GM12878 (cell line): ENCODE measurements around the gene PROX2. TPM values are rescaled to one million over a fixed set of nuclear protein-coding genes. Genes with fewer than 3 reads are reported as not detected.

Source experiments
- ATAC-seq: fragments of 200-7000 bp; cut with Tn5 transposase; 3 replicates; pipeline ENCODE4 v1.9.1; 2020; ENCODE audit warnings: mild to moderate bottlenecking, moderate library complexity
- BruUV-seq: library from RNA; stranded (reverse); fragments of 400-500 nt; replicated peaks from 2 replicates; lab custom pipeline; 2021; lab: Mats Ljungman, UMichigan
- CTCF ChIA-PET: fragments of 300-600 bp; sonication (Branson Sonifier 250); formaldehyde crosslinking; extraction: SDS; loops from one replicate; lab custom pipeline; 2021; ENCODE audit warnings: inconsistent platforms; lab: Yijun Ruan, JAX
- POLR2A ChIA-PET: fragments of 350-600 bp; formaldehyde crosslinking; extraction: SDS; loops from one replicate; lab custom pipeline; 2021; ENCODE audit warnings: inconsistent platforms; lab: Charles Lee
- RAD21 ChIA-PET: fragments of 300-600 bp; sonication (Branson Sonifier 250); formaldehyde crosslinking; loops from one replicate; lab custom pipeline; 2023; ENCODE audit warnings: antibody characterized with exemption; ENCODE audit not compliant: unreplicated experiment; lab: Charles Lee
- SMC1A ChIA-PET: fragments of 300-600 bp; sonication (Branson Sonifier 250); formaldehyde crosslinking; loops from one replicate; lab custom pipeline; 2023; ENCODE audit not compliant: unreplicated experiment, uncharacterized antibody; lab: Charles Lee
- DNase-seq: peaks from one replicate; pipeline ENCODE4 v3.0.0-alpha.2; 2011; ENCODE audit warnings: low read depth, low spot score
- FAIRE-seq: peaks from 3 replicates; lab custom pipeline; 2011; peaks lifted over from hg19 to GRCh38; lab: Jason Lieb, UNC
- H2AFZ ChIP-seq: 2 replicates; pipeline ENCODE4 v1.6.0; 2011; ENCODE audit warnings: low read depth, low read length, control low read depth; ENCODE audit not compliant: control insufficient read depth
- H3K27ac ChIP-seq: 2 replicates; pipeline ENCODE4 v1.5.1; 2011; ENCODE audit warnings: control low read depth; ENCODE audit not compliant: control insufficient read depth, insufficient read depth
- H3K27me3 ChIP-seq, 2 experiments: replicated peaks in 1 of 2; 2 replicates each; pipeline versions ENCODE4 v1.6.0 to v1.6.1; 2011; ENCODE audit warnings: low read length in 1 of 2; ENCODE audit not compliant: control insufficient read depth in 2 of 2, insufficient read depth in 2 of 2
- H3K36me3 ChIP-seq, 2 experiments: 2 replicates each; pipeline ENCODE4 v1.5.1; 2011; ENCODE audit warnings: low read length in 1 of 2; ENCODE audit not compliant: control insufficient read depth in 2 of 2, insufficient read depth in 2 of 2
- H3K4me1 ChIP-seq: 2 replicates; pipeline ENCODE4 v1.6.1; 2011; ENCODE audit warnings: mild to moderate bottlenecking, low read length, moderate library complexity, mixed read lengths; ENCODE audit not compliant: control insufficient read depth, insufficient read depth
- H3K4me2 ChIP-seq: 2 replicates; pipeline ENCODE4 v1.6.0; 2011; ENCODE audit warnings: control low read depth; ENCODE audit not compliant: control insufficient read depth, insufficient read depth
- H3K4me3 ChIP-seq: fragments of 200-600 bp; sonication (generic); 2 replicates; pipeline ENCODE4 v1.5.1; 2016
- H3K79me2 ChIP-seq: 2 replicates; pipeline ENCODE4 v1.6.0; 2011; ENCODE audit warnings: low read length; ENCODE audit not compliant: control insufficient read depth, insufficient read depth
- H3K9ac ChIP-seq: 2 replicates; pipeline ENCODE4 v1.8.0; 2011; ENCODE audit warnings: low read length, control low read depth, mixed read lengths; ENCODE audit not compliant: control insufficient read depth, insufficient read depth
- H3K9me3 ChIP-seq: replicated peaks from 3 replicates; pipeline ENCODE4 v1.5.1; 2011; ENCODE audit warnings: mild to moderate bottlenecking, low read length; ENCODE audit not compliant: control insufficient read depth, insufficient read depth
- H4K20me1 ChIP-seq: 2 replicates; pipeline ENCODE4 v1.6.0; 2011; ENCODE audit not compliant: control insufficient read depth, insufficient read depth
- BHLHE40 ChIP-seq, 2 experiments: fragments of 450-650 bp in 1 of 2; IDR thresholded peaks; 2 replicates each; pipeline ENCODE4 v1.6.1; 2011 to 2017; ENCODE audit warnings: low read depth in 2 of 2, borderline replicate concordance in 1 of 2, improper control_type of control experiment in 1 of 2, low read length in 1 of 2, mild to moderate bottlenecking in 1 of 2
- EP300 ChIP-seq, 2 experiments: fragments of 150-350 bp in 1 of 2; IDR thresholded peaks; 2 replicates each; pipeline ENCODE4 v1.6.1; 2011 to 2012; ENCODE audit warnings: low read depth in 2 of 2, low read length in 2 of 2, borderline replicate concordance in 1 of 2, improper control_type of control experiment in 1 of 2, inconsistent platforms in 1 of 2; ENCODE audit not compliant: control insufficient read depth in 1 of 2
- IRF4 ChIP-seq: IDR thresholded peaks from 2 replicates; pipeline ENCODE4 v1.6.1; 2011; ENCODE audit warnings: low read depth, low read length
- MXI1 ChIP-seq: fragments of 150-350 bp; IDR thresholded peaks from 2 replicates; pipeline ENCODE4 v1.6.1; 2011; ENCODE audit warnings: low read depth, mild to moderate bottlenecking, inconsistent platforms, low read length, improper control_type of control experiment
- MYB ChIP-seq: fragments of 150-350 bp; IDR thresholded peaks from 2 replicates; pipeline ENCODE4 v1.6.1; 2014; ENCODE audit warnings: mild to moderate bottlenecking, low read depth, low read length, borderline replicate concordance
- NFYB ChIP-seq: IDR thresholded peaks from 2 replicates; pipeline ENCODE4 v1.6.1; 2011; ENCODE audit warnings: low read depth, mild to moderate bottlenecking, low read length, improper control_type of control experiment, moderate library complexity; ENCODE audit not compliant: insufficient read depth
- POLR2AphosphoS5 ChIP-seq: IDR thresholded peaks from 2 replicates; pipeline ENCODE4 v1.6.1; 2011; ENCODE audit warnings: mild to moderate bottlenecking, low read length, inconsistent platforms
- RBBP5 ChIP-seq: fragments of 200-600 bp; sonication (generic); conservative IDR thresholded peaks from 2 replicates; pipeline ENCODE4 v1.6.1; 2016
- RCOR1 ChIP-seq: conservative IDR thresholded peaks from 2 replicates; pipeline ENCODE4 v1.6.1; 2012; ENCODE audit warnings: low read depth, low read length, improper control_type of control experiment
- SMARCA5 ChIP-seq: fragments of 450-650 bp; IDR thresholded peaks from 2 replicates; pipeline ENCODE4 v1.6.1; 2017; ENCODE audit warnings: mild to moderate bottlenecking
- SUPT20H ChIP-seq: IDR thresholded peaks from 2 replicates; pipeline ENCODE4 v1.6.1; 2011; ENCODE audit warnings: low read depth, mild to moderate bottlenecking, low read length, moderate library complexity, borderline replicate concordance; ENCODE audit not compliant: control insufficient read depth
- ZNF24 ChIP-seq: fragments of 450-650 bp; IDR thresholded peaks from 2 replicates; pipeline ENCODE4 v1.6.1; 2017; ENCODE audit warnings: antibody characterized with exemption, mild to moderate bottlenecking
- WGBS: methylation state at CpG from one replicate; pipeline ENCODE4 v1.1.6; 2016; ENCODE audit warnings: low lambda C conversion rate; ENCODE audit not compliant: insufficient replicate concordance, insufficient coverage; ENCODE audit errors: missing lambda C conversion rate; 5-methylcytosine and 5-hydroxymethylcytosine counted together
- in situ Hi-C: fragments of 300-500 bp; cut with MboI; formaldehyde crosslinking; loops from 9 replicates; pipeline ENCODE4 v1.14.3; 2018; ENCODE audit warnings: mixed read lengths
- intact Hi-C: fragments of 100-400 bp; cut with micrococcal nuclease; formaldehyde crosslinking; loops from one replicate; pipeline ENCODE4 v1.14.2; 2022; ENCODE audit not compliant: unreplicated experiment
- polyA plus RNA-seq, 11 experiments: library from polyadenylated mRNA; depleted of rRNA in 4 of 11; unstranded in 6 of 11; stranded (reverse) in 5 of 11; fragments of >200 nt; fragmentation: Nextera tagmentation in 4 of 11; fragmentation: Illumina TruSeq in 1 of 11; extraction: Ambion mirVana in 4 of 11; extraction: Trizol in 1 of 11; gene quantifications; 1 replicate in 1 of 11; 2 replicates in 10 of 11; pipeline versions ENCODE4 v1.2.1 to v1.2.3, GENCODE V29; 2011 to 2016; ENCODE audit warnings: inconsistent platforms in 2 of 11, missing spikeins in 2 of 11, low read depth in 1 of 11
- total RNA-seq, 4 experiments: library from RNA; depleted of rRNA in 3 of 4; stranded (reverse); fragments of >200 nt in 3 of 4; fragmentation: Illumina TruSeq in 1 of 4; extraction: Trizol in 1 of 4; gene quantifications; 2 replicates each; pipeline versions ENCODE4 v1.2.1 to v1.2.3, GENCODE V29; 2013 to 2021
- TF ChIP-seq, protein P1 (sequence below): IDR thresholded peaks from 2 replicates; pipeline ENCODE4 v1.6.1; 2012; ENCODE audit warnings: low read depth, low read length, improper control_type of control experiment
- TF ChIP-seq, protein P2 (sequence below): fragments of 450-650 bp; IDR thresholded peaks from 2 replicates; pipeline ENCODE4 v1.6.1; 2016; ENCODE audit warnings: mild to moderate bottlenecking

The PROX2 gene
- total and polyA plus RNA-seq, 10 of the 15 experiments (the other 5 are each of a cell fraction or from before 2014, with no cell fraction given) = 0.04 to 0.42 (median 0.19) TPM

GRCh38 chr14:74858022-74858421 lies 17.9 kb downstream of the PROX2 start (continued):
- TF ChIP-seq IRF4 = no peak
- TF ChIP-seq ZNF24 = no peak
- TF ChIP-seq RBBP5 = no peak

DNA sequence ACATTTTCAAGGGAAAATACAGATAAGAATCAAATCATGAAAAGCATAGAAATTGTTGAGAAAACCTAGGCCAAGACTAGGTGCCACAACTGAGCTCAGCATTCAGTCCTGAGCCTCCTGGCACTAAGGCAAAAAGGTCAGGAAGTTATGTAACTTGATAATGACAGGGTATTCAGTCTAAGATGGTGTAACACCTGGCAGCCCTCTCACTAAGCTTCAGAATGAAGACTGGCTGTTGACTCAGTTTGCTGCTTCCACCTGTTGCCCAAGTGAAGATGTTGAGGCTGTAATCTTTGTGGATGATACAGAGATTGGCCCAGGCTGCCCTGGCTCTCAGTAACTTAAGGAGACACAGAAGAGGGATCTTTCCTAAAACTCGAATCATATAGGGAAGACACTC lies 19.6 kb downstream of the PROX2 start:
- SMC1A ChIA-PET = interaction anchor here (1.1 to 11.1 kb wide), 3 partner anchors 10 to 48 kb away, joined by 3 to 165 read pairs (median 3); no protein-coding TSS in a partner anchor
- POLR2A ChIA-PET = no interaction called here
- H3K4me2 ChIP-seq = no peak overlapping the region
- ATAC-seq (no peak), FAIRE-seq (no peak), DNase-seq (no peak)
- H3K9me3 ChIP-seq = no peaks in the 10 kb centered on the region
- no peak overlapping the region for H3K27ac ChIP-seq
- no peak overlapping the region for H3K4me3 ChIP-seq
- intact Hi-C loops (no loop called here), in situ Hi-C loops (no loop called here)
- H3K79me2 ChIP-seq = no peaks in the 10 kb centered on the region
- RAD21 ChIA-PET = interaction anchor here (0.9 to 8.8 kb wide), 4 partner anchors 14 to 84 kb away, joined by 3 to 114 read pairs (median 4); no protein-coding TSS in a partner anchor
- CTCF ChIA-PET = interaction anchor here (0.7 to 13.8 kb wide), 6 partner anchors 18 to 248 kb away, joined by 3 to 552 read pairs (median 116); partner anchors contain the start of genes DLST and PROX2
- no peaks in the 10 kb centered on the region for H3K36me3 ChIP-seq
- H4K20me1 ChIP-seq = no peaks in the 10 kb centered on the region
- no peaks in the 10 kb centered on the region for H3K27me3 ChIP-seq
- TF ChIP-seq EP300 (IDR thresholded peaks at IDR 0.05; ENCODE audit: borderline replicate concordance in 1 of 2, control insufficient read depth in 1 of 2, low read depth in 2 of 2, low read length in 2 of 2) (no peak), SMARCA5 (no peak), BHLHE40 (IDR thresholded peaks at IDR 0.05; ENCODE audit: borderline replicate concordance in 1 of 2, low read depth in 2 of 2, low read length in 1 of 2) (no peak), MXI1 (no peak), SUPT20H (no peak), POLR2AphosphoS5 (no peak), RCOR1 (no peak), NFYB (no peak), MYB (no peak)
- TF ChIP-seq, protein P1, sequence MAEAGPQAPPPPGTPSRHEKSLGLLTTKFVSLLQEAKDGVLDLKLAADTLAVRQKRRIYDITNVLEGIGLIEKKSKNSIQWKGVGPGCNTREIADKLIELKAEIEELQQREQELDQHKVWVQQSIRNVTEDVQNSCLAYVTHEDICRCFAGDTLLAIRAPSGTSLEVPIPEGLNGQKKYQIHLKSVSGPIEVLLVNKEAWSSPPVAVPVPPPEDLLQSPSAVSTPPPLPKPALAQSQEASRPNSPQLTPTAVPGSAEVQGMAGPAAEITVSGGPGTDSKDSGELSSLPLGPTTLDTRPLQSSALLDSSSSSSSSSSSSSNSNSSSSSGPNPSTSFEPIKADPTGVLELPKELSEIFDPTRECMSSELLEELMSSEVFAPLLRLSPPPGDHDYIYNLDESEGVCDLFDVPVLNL = no peak
- TF ChIP-seq, protein P2, sequence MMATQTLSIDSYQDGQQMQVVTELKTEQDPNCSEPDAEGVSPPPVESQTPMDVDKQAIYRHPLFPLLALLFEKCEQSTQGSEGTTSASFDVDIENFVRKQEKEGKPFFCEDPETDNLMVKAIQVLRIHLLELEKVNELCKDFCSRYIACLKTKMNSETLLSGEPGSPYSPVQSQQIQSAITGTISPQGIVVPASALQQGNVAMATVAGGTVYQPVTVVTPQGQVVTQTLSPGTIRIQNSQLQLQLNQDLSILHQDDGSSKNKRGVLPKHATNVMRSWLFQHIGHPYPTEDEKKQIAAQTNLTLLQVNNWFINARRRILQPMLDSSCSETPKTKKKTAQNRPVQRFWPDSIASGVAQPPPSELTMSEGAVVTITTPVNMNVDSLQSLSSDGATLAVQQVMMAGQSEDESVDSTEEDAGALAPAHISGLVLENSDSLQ = no peak
- no peaks in the 10 kb centered on the region for H3K4me1 ChIP-seq
- WGBS = 83% methylated on average over 1 of the region's 1 CpG
- no TSS peak for BruUV-seq
- no peak overlapping the region for H3K9ac ChIP-seq
- no peak overlapping the region for H2AFZ ChIP-seq
